ENCODE measurements around the gene CDC40.

DNA sequence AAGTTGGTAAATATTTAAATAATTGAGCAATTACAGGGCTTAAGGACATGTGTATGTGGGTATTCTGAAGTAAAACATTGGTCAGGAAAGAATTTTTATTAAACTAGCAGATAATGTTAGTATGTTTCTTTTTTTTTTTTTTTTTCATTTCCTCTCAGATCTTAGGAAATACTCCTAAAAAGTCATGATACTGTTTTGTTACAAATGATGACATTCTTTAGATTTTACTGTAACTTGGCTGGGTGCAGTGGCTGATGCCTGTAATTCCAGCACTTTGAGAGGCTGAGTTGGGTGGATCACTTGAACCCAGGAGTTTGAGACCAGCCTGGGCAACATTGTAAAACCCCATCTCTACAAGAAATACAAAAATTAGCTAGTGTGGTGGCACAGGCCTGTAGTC is 41.5 kb downstream of the CDC40 start:
- TF ChIP-seq, protein P1, sequence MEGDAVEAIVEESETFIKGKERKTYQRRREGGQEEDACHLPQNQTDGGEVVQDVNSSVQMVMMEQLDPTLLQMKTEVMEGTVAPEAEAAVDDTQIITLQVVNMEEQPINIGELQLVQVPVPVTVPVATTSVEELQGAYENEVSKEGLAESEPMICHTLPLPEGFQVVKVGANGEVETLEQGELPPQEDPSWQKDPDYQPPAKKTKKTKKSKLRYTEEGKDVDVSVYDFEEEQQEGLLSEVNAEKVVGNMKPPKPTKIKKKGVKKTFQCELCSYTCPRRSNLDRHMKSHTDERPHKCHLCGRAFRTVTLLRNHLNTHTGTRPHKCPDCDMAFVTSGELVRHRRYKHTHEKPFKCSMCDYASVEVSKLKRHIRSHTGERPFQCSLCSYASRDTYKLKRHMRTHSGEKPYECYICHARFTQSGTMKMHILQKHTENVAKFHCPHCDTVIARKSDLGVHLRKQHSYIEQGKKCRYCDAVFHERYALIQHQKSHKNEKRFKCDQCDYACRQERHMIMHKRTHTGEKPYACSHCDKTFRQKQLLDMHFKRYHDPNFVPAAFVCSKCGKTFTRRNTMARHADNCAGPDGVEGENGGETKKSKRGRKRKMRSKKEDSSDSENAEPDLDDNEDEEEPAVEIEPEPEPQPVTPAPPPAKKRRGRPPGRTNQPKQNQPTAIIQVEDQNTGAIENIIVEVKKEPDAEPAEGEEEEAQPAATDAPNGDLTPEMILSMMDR (IDR thresholded peaks at IDR 0.05; ENCODE audit: poor library complexity) = no peak
- no peak for TF ChIP-seq EZH2phosphoT487 (IDR thresholded peaks at IDR 0.05; ENCODE audit: low read depth, severe bottlenecking, unreplicated experiment)

Measured in hepatocyte (in vitro differentiated cells).